ENCODE data around the gene SDCBP2. TPM values are rescaled to one million over a fixed set of nuclear protein-coding genes. Genes with fewer than 3 reads are reported as not detected.

SDCBP2 gene
- total RNA-seq, 2 donors from 2014 or later: 1.5 to 5.1 TPM

- DNase-seq: no peak
- no peak overlapping the region for H3K4me3 Mint-ChIP-seq
- no peaks in the 10 kb centered on the region for H3K9me3 Mint-ChIP-seq
- Histone ChIP-seq H3K27me3 (ENCODE audit: control insufficient read depth, insufficient read depth, low read length, poor library complexity, severe bottlenecking) (peaks cover 4% of the 10 kb centered on the region), H3K9ac (ENCODE audit: extremely low read depth, low read length, poor library complexity, severe bottlenecking) (no peak overlapping the region), H3K4me1 (ENCODE audit: control insufficient read depth, insufficient read depth, low read length) (no peaks in the 10 kb centered on the region), H3K4me3 (ENCODE audit: low read length) (no peak overlapping the region), H3K9me3 (ENCODE audit: control insufficient read depth, low read length) (no peaks in the 10 kb centered on the region), H3K36me3 (ENCODE audit: control insufficient read depth, insufficient read depth, low read length) (no peaks in the 10 kb centered on the region), H3K27ac (ENCODE audit: low read depth, low read length) (no peak overlapping the region)
- no peak overlapping the region for H3K27ac Mint-ChIP-seq
- WGBS, 2 experiments (ENCODE audit: insufficient coverage in 1 of 2, insufficient read length in 1 of 2): 83 to 86% methylated on average over 8 to 17 of the region's 17 CpGs
- no peaks in the 10 kb centered on the region for H3K36me3 Mint-ChIP-seq (ENCODE audit: low read depth)
- no peak for TF ChIP-seq CTCF (conservative IDR thresholded peaks at IDR 0.05)
- H3K27me3 Mint-ChIP-seq (ENCODE audit: insufficient read depth): peaks cover 19% of the 10 kb centered on the region
- no peaks in the 10 kb centered on the region for H3K4me1 Mint-ChIP-seq
Measured at GRCh38 chr20:1320902-1321653, 7.9 kb downstream of the SDCBP2 start.

GRCh38 chr20:1320016-1320415, 8.9 kb downstream of the SDCBP2 start:
- Mint-ChIP-seq H3K27me3 (ENCODE audit: insufficient read depth) (peaks cover 22% of the 10 kb centered on the region), H3K4me3 (no peak overlapping the region), H3K36me3 (ENCODE audit: low read depth) (no peaks in the 10 kb centered on the region), H3K9me3 (no peaks in the 10 kb centered on the region), H3K4me1 (no peaks in the 10 kb centered on the region), H3K27ac (no peak overlapping the region)
- no peak overlapping the region for H3K9ac ChIP-seq (ENCODE audit: extremely low read depth, low read length, poor library complexity, severe bottlenecking)
- 71 to 78% methylated on average over 2 to 6 of the region's 6 CpGs for WGBS, 2 experiments (ENCODE audit: insufficient coverage in 1 of 2, insufficient read length in 1 of 2)
- no peak overlapping the region for H3K4me3 ChIP-seq (ENCODE audit: low read length)
- peaks cover 4% of the 10 kb centered on the region for H3K27me3 ChIP-seq (ENCODE audit: control insufficient read depth, insufficient read depth, low read length, poor library complexity, severe bottlenecking)
- H3K4me1 ChIP-seq (ENCODE audit: control insufficient read depth, insufficient read depth, low read length): no peaks in the 10 kb centered on the region
- H3K27ac ChIP-seq (ENCODE audit: low read depth, low read length): no peak overlapping the region
- DNase-seq: no peak
- H3K36me3 ChIP-seq (ENCODE audit: control insufficient read depth, insufficient read depth, low read length): no peaks in the 10 kb centered on the region
- no peak for TF ChIP-seq CTCF (conservative IDR thresholded peaks at IDR 0.05)
- H3K9me3 ChIP-seq (ENCODE audit: control insufficient read depth, low read length): no peaks in the 10 kb centered on the region

GRCh38 chr20:1319462-1319861, 9.5 kb downstream of the SDCBP2 start:
- Mint-ChIP-seq H3K27me3 (ENCODE audit: insufficient read depth) (peaks cover 25% of the 10 kb centered on the region), H3K9me3 (no peaks in the 10 kb centered on the region), H3K4me1 (no peaks in the 10 kb centered on the region), H3K27ac (no peak overlapping the region), H3K4me3 (no peak overlapping the region), H3K36me3 (ENCODE audit: low read depth) (no peaks in the 10 kb centered on the region)
- DNase-seq: no peak
- WGBS, 2 experiments (ENCODE audit: insufficient coverage in 1 of 2, insufficient read length in 1 of 2): 92% methylated on average over 4 of the region's 4 CpGs; no CpG with 5 or more reads in 1 of the 2 experiments
- Histone ChIP-seq H3K9me3 (ENCODE audit: control insufficient read depth, low read length) (no peaks in the 10 kb centered on the region), H3K4me3 (ENCODE audit: low read length) (no peak overlapping the region), H3K9ac (ENCODE audit: extremely low read depth, low read length, poor library complexity, severe bottlenecking) (no peak overlapping the region), H3K27me3 (ENCODE audit: control insufficient read depth, insufficient read depth, low read length, poor library complexity, severe bottlenecking) (peaks cover 4% of the 10 kb centered on the region), H3K27ac (ENCODE audit: low read depth, low read length) (no peak overlapping the region), H3K4me1 (ENCODE audit: control insufficient read depth, insufficient read depth, low read length) (no peaks in the 10 kb centered on the region), H3K36me3 (ENCODE audit: control insufficient read depth, insufficient read depth, low read length) (no peaks in the 10 kb centered on the region)
- TF ChIP-seq CTCF (conservative IDR thresholded peaks at IDR 0.05): no peak
